IMR-90 (cell line): ENCODE measurements around the gene SLC2A8. TPM values are rescaled to one million over a fixed set of nuclear protein-coding genes. Genes with fewer than 3 reads are reported as not detected.

Source experiments
- ATAC-seq: fragments of 200-7000 bp; cut with Tn5 transposase; 2 replicates; pipeline ENCODE4 v1.9.1; 2020; ENCODE audit warnings: low read depth, mild to moderate bottlenecking, moderate library complexity
- BruUV-seq: library from RNA; stranded (reverse); fragments of 400-500 nt; replicated peaks from 2 replicates; lab custom pipeline; 2021; lab: Mats Ljungman, UMichigan
- CTCF ChIA-PET: fragments of 300-600 bp; formaldehyde crosslinking; extraction: SDS; loops from one replicate; lab custom pipeline; 2021; ENCODE audit warnings: antibody characterized with exemption; lab: Yijun Ruan, JAX
- POLR2A ChIA-PET: fragments of 300-600 bp; sonication (Branson Sonifier 250); formaldehyde crosslinking; loops from one replicate; lab custom pipeline; 2022; ENCODE audit warnings: antibody characterized with exemption; ENCODE audit not compliant: unreplicated experiment; lab: Charles Lee
- DNase-seq: peaks from one replicate; pipeline ENCODE4 v3.0.0; 2013
- H2AFZ ChIP-seq: replicated peaks from 2 replicates; pipeline ENCODE3; 2013; ENCODE audit warnings: low read length, mild to moderate bottlenecking; ENCODE audit not compliant: poor library complexity
- H2AK5ac ChIP-seq: 2 replicates; pipeline ENCODE4 v1.6.1; 2013; ENCODE audit warnings: low read depth, low read length, inconsistent platforms
- H2AK9ac ChIP-seq: replicated peaks from 2 replicates; pipeline ENCODE3; 2013; ENCODE audit warnings: mild to moderate bottlenecking, low read depth, low read length, moderate library complexity; ENCODE audit not compliant: poor library complexity
- H2BK120ac ChIP-seq: 2 replicates; pipeline ENCODE4 v1.6.1; 2013; ENCODE audit warnings: low read depth, low read length, inconsistent platforms
- H2BK15ac ChIP-seq: 3 replicates; pipeline ENCODE4 v1.6.1; 2013; ENCODE audit warnings: low read depth, low read length, inconsistent platforms
- H2BK20ac ChIP-seq: 2 replicates; pipeline ENCODE4 v1.6.1; 2013; ENCODE audit warnings: low read depth, mild to moderate bottlenecking, inconsistent platforms, low read length, moderate library complexity
- H2BK5ac ChIP-seq: 2 replicates; pipeline ENCODE4 v1.6.1; 2013; ENCODE audit warnings: mild to moderate bottlenecking, low read depth, low read length, inconsistent platforms; ENCODE audit not compliant: poor library complexity, severe bottlenecking
- H3K14ac ChIP-seq: replicated peaks from 2 replicates; pipeline ENCODE4 v1.6.1; 2013; ENCODE audit warnings: low read depth, low read length, inconsistent platforms
- H3K18ac ChIP-seq: 2 replicates; pipeline ENCODE4 v1.6.1; 2013; ENCODE audit warnings: low read depth, low read length, control low read depth
- H3K23ac ChIP-seq: 2 replicates; pipeline ENCODE4 v1.6.1; 2013; ENCODE audit warnings: low read depth, low read length, inconsistent platforms
- H3K27ac ChIP-seq: 2 replicates; pipeline ENCODE4 v1.5.1; 2013; ENCODE audit warnings: mild to moderate bottlenecking, control low read depth, low read length; ENCODE audit not compliant: insufficient read depth
- H3K27me3 ChIP-seq: 2 replicates; pipeline ENCODE4 v1.6.1; 2013; ENCODE audit warnings: low read length; ENCODE audit not compliant: control insufficient read depth, insufficient read depth
- H3K36me3 ChIP-seq: 2 replicates; pipeline ENCODE4 v1.6.1; 2013; ENCODE audit warnings: low read length, mixed read lengths; ENCODE audit not compliant: control insufficient read depth, insufficient read depth
- H3K4ac ChIP-seq: 2 replicates; pipeline ENCODE4 v1.6.1; 2013; ENCODE audit warnings: low read depth, low read length, inconsistent platforms
- H3K4me1 ChIP-seq: 2 replicates; pipeline ENCODE4 v1.6.1; 2013; ENCODE audit warnings: low read length, mixed read lengths; ENCODE audit not compliant: control insufficient read depth, insufficient read depth
- H3K4me2 ChIP-seq: 2 replicates; pipeline ENCODE4 v1.6.1; 2013; ENCODE audit warnings: low read depth, mild to moderate bottlenecking, control low read depth, low read length, moderate library complexity
- H3K4me3 ChIP-seq: 2 replicates; pipeline ENCODE4 v1.5.1; 2013; ENCODE audit warnings: low read depth, mild to moderate bottlenecking, control low read depth, low read length, moderate library complexity; ENCODE audit not compliant: insufficient read depth
- H3K56ac ChIP-seq: 2 replicates; pipeline ENCODE4 v1.6.1; 2013; ENCODE audit warnings: low read length, inconsistent platforms; ENCODE audit not compliant: insufficient read depth; ENCODE audit errors: extremely low read depth
- H3K79me1 ChIP-seq, 2 experiments: 2 replicates each; pipeline ENCODE4 v1.6.1; 2013; ENCODE audit warnings: low read length in 2 of 2, inconsistent platforms in 1 of 2, low read depth in 1 of 2
- H3K9ac ChIP-seq: 2 replicates; pipeline ENCODE4 v1.6.1; 2013; ENCODE audit warnings: low read depth, low read length, control low read depth
- H3K9me1 ChIP-seq: 2 replicates; pipeline ENCODE4 v1.6.1; 2013; ENCODE audit warnings: low read length, inconsistent platforms; ENCODE audit not compliant: insufficient read depth
- H3K9me3 ChIP-seq: 2 replicates; pipeline ENCODE4 v1.6.1; 2013; ENCODE audit warnings: low read length; ENCODE audit not compliant: control insufficient read depth, insufficient read depth
- H4K20me1 ChIP-seq: 2 replicates; pipeline ENCODE4 v1.6.1; 2013; ENCODE audit warnings: low read length, inconsistent platforms; ENCODE audit not compliant: insufficient read depth
- H4K5ac ChIP-seq: 2 replicates; pipeline ENCODE4 v1.6.1; 2013; ENCODE audit warnings: mild to moderate bottlenecking, low read depth, low read length, control low read depth
- H4K8ac ChIP-seq, 2 experiments: 2 replicates each; pipeline ENCODE4 v1.6.1; 2013; ENCODE audit warnings: low read depth in 2 of 2, low read length in 2 of 2, control low read depth in 1 of 2, inconsistent platforms in 1 of 2
- H4K91ac ChIP-seq: 2 replicates; pipeline ENCODE4 v1.6.1; 2013; ENCODE audit warnings: low read depth, low read length, inconsistent platforms; ENCODE audit not compliant: insufficient read depth
- BHLHE40 ChIP-seq: fragments of 150-350 bp; IDR thresholded peaks from 2 replicates; pipeline ENCODE4 v1.6.1; 2016; ENCODE audit warnings: mild to moderate bottlenecking, low read depth, low read length
- RAD21 ChIP-seq: IDR thresholded peaks from 2 replicates; pipeline ENCODE4 v1.6.1; 2012; ENCODE audit warnings: low read length, improper control_type of control experiment
- SMC3 ChIP-seq: fragments of 150-350 bp; IDR thresholded peaks from 2 replicates; pipeline ENCODE4 v1.6.1; 2016; ENCODE audit warnings: low read depth, mild to moderate bottlenecking, antibody characterized with exemption, low read length, moderate library complexity
- WGBS, 2 experiments: methylation state at CpG; one replicate each; pipeline versions ENCODE4 v1.1.5 to v1.1.7; 2013; ENCODE audit warnings: missing lambda C conversion rate in 2 of 2; ENCODE audit not compliant: insufficient read length in 1 of 2; ENCODE audit errors: extremely low coverage in 2 of 2; 5-methylcytosine and 5-hydroxymethylcytosine counted together
- dilution Hi-C: fragments of 300-500 bp; cut with HindIII; formaldehyde crosslinking; loops from one replicate; pipeline ENCODE4 v1.14.3; 2018; ENCODE audit warnings: low sequenced_read_pairs; ENCODE audit not compliant: unreplicated experiment
- in situ Hi-C: fragments of 300-500 bp; cut with MboI; formaldehyde crosslinking; loops from 3 replicates; pipeline ENCODE4 v1.14.3; 2019; ENCODE audit warnings: low sequenced_read_pairs, inconsistent platforms, mixed read lengths
- intact Hi-C: fragments of 100-400 bp; cut with micrococcal nuclease; formaldehyde crosslinking; loops from 2 replicates; pipeline ENCODE4 v1.10.0; 2022
- polyA plus RNA-seq, 3 experiments: library from polyadenylated mRNA; depleted of rRNA; stranded (reverse); fragments of >200 nt; gene quantifications; 2 replicates each; pipeline ENCODE4 v1.2.3, GENCODE V29; 2012; ENCODE audit warnings: low replicate concordance in 1 of 3
- total RNA-seq: library from RNA; depleted of rRNA; stranded (reverse); fragments of >200 nt; gene quantifications from 2 replicates; pipeline ENCODE4 v1.2.3, GENCODE V29; 2012
- TF ChIP-seq, protein P1 (sequence below): conservative IDR thresholded peaks from 2 replicates; pipeline ENCODE4 v1.5.1; 2012; ENCODE audit warnings: mild to moderate bottlenecking, low read depth, low read length, improper control_type of control experiment

SLC2A8 gene
- total and polyA plus RNA-seq, 2 of the 4 experiments (the other 2 are of a cell fraction): 9.0 to 12.0 TPM

DNA sequence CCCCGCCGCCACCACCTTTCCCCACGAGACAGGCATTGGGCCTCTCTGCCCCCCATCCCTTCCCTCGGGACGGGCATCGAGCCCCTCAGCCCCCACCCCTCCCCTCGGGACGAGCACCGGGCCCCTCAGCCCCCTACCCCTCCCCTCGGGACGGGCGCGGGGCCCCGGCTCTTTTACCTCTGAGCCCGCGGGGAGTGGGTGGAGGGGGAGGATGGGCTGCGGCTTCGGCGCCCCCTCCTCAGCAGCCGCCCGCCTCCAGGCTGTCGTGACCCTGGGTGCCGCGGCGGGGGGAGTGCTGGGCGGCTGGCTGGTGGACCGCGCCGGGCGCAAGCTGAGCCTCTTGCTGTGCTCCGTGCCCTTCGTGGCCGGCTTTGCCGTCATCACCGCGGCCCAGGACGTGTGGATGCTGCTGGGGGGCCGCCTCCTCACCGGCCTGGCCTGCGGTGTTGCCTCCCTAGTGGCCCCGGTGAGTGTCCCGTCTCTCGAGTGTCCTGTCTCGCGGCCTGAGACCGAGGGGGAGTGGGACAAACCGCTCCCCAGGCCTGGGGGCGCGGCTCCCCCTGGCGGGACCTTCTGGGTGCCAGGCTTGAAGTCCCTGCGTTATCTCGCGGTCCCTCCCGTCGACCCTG is 791 bp downstream of the SLC2A8 start:
- peak overlapping the region; percentile 25; the same call in 1 of the 2 replicates for H3K27ac ChIP-seq
- no peak overlapping the region for H4K91ac ChIP-seq
- BruUV-seq: no TSS peak
- H3K56ac ChIP-seq: no peak overlapping the region
- H3K18ac ChIP-seq: no peak overlapping the region
- no peaks in the 10 kb centered on the region for H3K9me3 ChIP-seq
- H3K4me2 ChIP-seq: peak overlapping the region; percentile 69
- in situ Hi-C loops (loop anchor here (5.0 to 25.0 kb wide), 2 partner anchors 180 to 460 kb away; no protein-coding TSS in a partner anchor), dilution Hi-C loops (no loop called here), intact Hi-C loops (loop anchor here (2.0 to 10.0 kb wide), 2 partner anchors 113 to 181 kb away; no protein-coding TSS in a partner anchor)
- ATAC-seq: peak; percentile 2
- peak overlapping the region; percentile 89; the same call in 1 of the 2 replicates for H3K23ac ChIP-seq
- no peak for TF ChIP-seq BHLHE40
- TF ChIP-seq RAD21: peak; percentile 69
- TF ChIP-seq, protein P1, sequence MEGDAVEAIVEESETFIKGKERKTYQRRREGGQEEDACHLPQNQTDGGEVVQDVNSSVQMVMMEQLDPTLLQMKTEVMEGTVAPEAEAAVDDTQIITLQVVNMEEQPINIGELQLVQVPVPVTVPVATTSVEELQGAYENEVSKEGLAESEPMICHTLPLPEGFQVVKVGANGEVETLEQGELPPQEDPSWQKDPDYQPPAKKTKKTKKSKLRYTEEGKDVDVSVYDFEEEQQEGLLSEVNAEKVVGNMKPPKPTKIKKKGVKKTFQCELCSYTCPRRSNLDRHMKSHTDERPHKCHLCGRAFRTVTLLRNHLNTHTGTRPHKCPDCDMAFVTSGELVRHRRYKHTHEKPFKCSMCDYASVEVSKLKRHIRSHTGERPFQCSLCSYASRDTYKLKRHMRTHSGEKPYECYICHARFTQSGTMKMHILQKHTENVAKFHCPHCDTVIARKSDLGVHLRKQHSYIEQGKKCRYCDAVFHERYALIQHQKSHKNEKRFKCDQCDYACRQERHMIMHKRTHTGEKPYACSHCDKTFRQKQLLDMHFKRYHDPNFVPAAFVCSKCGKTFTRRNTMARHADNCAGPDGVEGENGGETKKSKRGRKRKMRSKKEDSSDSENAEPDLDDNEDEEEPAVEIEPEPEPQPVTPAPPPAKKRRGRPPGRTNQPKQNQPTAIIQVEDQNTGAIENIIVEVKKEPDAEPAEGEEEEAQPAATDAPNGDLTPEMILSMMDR: peak; percentile 57
- TF ChIP-seq SMC3: peak; percentile 59
- ChIA-PET POLR2A (interaction anchor here (1.4 kb wide), 1 partner anchor 9 kb away, joined by 3 read pairs; no protein-coding TSS in a partner anchor), CTCF (interaction anchor here (1.1 to 1.4 kb wide), 4 partner anchors 29 to 189 kb away, joined by 3 to 5 read pairs (median 4); no protein-coding TSS in a partner anchor)
- peak overlapping the region; percentile 78; the same call in 1 of the 2 replicates for H2AK5ac ChIP-seq
- H2AFZ ChIP-seq: peak overlapping the region; percentile 96
- H3K79me1 ChIP-seq: peaks cover 0 to 13% of the 10 kb centered on the region in 2 experiments; a peak in 2 of 4 replicates
- H2AK9ac ChIP-seq: peak overlapping the region; percentile 88
- H4K20me1 ChIP-seq: peaks cover 6% of the 10 kb centered on the region; the same call in 1 of the 2 replicates
- peaks cover 3% of the 10 kb centered on the region; the same call in 1 of the 2 replicates for H3K9me1 ChIP-seq
- 0 out of 2 replicates have a peak overlapping the region, but pooled peaks have one; percentile 21 for H3K14ac ChIP-seq
- no peak overlapping the region for H4K5ac ChIP-seq
- H3K4ac ChIP-seq: peak overlapping the region; percentile 1; the same call in 1 of the 2 replicates
- H3K4me1 ChIP-seq: peaks cover 2% of the 10 kb centered on the region; the same call in 1 of the 2 replicates
- H4K8ac ChIP-seq: peak overlapping the region in 1 of 2 experiments; percentile 43; a peak in 1 of 4 replicates
- H2BK15ac ChIP-seq: no peak overlapping the region
- peaks cover 5% of the 10 kb centered on the region; the same call in 1 of the 2 replicates for H3K27me3 ChIP-seq
- no peak overlapping the region for H2BK20ac ChIP-seq
- H3K36me3 ChIP-seq: 0 out of 2 replicates have a peak, but pooled peaks cover 1% of the 10 kb centered on the region
- H3K4me3 ChIP-seq: peak overlapping the region; percentile 55
- 8% methylated on average over 12 of the region's 55 CpGs; no CpG with 5 or more reads in 1 of the 2 experiments for WGBS, 2 experiments
- peak overlapping the region; percentile 57 for H3K9ac ChIP-seq
- no peak overlapping the region for H2BK5ac ChIP-seq
- no peak overlapping the region for H2BK120ac ChIP-seq
- peak; percentile 33 for DNase-seq
